ENCODE results near the gene TRPM3.

Gene TRPM3

DNA sequence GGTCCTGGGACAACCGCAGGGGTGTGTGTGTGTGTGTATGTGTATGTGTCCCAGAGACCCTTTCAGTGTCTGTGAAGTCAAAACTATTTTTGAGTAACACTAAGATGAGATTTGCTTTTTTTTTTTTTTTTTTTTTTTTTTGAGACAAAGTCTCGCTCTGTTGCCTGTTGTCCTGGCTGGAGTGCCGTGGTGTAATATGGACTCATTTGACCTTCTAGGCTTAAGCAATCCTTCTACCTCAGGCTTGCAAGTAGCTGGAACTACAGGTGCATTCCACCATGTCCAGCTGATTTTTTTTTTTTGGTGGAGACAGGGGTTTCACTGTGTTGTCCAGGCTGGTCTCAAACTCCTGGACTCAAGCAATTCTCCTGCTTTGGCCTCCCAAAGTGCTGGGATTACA lies 609.6 kb downstream of the TRPM3 start:
- no peak for DNase-seq (ENCODE audit: low read depth)

DNA sequence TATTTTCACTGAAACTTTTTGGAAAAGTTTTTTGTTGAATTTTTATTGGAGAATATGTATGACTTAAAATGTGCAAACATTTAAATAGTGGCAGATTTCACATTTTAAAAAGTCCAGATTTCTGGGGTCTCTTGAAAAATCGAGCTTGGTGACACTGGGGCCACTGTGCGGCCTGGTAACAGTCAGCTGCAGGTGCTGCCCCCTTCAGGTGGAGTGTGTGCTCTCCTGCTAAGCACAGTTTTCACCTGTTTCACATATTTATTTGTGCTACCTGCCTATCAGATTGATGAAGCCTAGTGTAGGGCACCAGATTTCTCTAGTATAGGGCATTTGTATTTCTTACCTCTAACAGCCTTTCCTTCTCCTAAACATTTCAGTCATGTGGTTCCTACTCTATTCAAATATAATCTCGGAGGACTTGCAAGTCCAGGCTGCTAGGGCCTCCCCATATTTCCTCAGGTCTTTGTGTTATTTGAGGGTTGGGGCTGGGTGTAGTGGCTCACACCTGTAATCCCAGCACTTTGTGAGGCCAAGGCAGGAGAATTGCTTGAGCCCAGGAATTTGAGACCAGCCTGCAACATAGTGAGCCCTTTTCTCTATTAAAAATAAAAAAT lies 611.2 kb downstream of the TRPM3 start:
- no peak for DNase-seq (ENCODE audit: low read depth)

DNA sequence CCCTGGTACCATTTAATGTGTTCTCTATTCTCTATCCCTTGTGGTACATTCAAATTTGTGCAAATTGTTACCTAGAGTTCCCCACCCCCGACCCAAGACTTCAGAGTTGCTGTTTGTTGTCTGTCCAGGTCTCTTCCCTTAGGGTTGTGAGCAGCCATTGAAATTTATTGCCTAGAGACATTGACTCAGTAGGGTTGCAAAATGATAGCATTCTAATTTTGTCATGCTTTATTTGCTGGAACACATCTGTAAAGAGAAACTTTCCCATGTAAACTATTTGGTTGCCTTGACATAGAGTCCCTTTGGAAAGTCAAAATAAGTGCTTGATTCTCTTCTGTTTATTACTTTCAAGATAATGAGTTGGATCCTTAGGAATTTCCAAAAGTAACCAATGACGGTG lies 615.3 kb downstream of the TRPM3 start:
- no peak for DNase-seq (ENCODE audit: low read depth)

DNA sequence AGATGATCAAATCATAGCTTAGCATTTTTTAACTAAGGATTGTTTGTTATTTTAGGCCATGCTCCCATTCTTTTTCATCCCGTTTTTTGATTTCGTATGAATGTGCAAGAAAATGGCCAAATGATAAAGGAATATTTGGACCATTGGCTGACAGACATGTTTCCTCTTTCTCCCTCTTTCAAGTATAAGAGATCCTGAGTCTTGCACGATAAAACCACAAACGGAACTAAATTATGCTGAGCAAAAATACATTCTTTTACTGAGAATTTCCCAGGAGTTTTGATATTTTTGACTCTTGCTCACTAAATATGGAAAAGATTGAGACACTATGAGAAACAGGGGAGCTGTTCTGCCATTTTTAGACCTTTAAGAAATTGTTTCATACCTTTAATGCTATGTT lies 616.6 kb downstream of the TRPM3 start:
- no peak for DNase-seq (ENCODE audit: low read depth)

DNA sequence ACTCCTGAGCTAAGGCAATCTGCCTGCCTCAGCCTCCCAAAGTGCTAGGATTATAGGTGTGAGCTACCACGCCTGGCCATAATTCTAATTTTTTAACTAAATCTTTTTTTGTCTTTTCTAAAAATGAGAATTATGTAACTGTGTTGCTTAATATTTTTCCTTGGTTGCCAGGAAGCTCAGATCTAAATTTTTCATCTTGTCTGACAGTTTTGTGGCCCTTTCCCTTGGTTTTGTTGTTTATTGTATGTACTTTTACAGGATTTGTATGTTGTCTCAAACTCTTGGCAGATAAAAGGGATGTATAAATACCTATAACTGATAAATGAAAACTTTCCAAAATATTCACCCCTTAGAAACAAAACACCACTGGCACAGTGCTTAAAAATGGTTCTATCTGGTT lies 618.7 kb downstream of the TRPM3 start:
- no peak for DNase-seq (ENCODE audit: low read depth)

DNA sequence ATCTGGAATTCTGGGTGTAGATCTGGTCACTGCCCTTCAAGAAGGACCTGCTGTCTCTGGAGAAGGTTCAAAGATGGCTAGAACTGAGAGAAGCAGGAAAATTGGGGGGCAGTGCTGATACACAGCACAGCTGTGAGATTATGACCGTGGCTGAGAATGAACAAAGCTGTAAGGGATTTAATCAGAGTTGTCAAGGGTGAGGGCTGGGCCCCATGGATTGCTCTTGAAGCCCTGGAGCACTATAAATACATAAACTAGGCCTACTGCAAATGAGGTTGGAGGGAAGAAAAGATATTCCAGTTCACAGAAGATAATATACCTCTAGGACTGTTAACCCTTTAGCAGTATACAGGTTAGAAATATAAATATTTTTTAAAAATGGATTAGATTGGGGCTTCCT lies 620.6 kb downstream of the TRPM3 start:
- DNase-seq (ENCODE audit: low read depth): no peak

DNA sequence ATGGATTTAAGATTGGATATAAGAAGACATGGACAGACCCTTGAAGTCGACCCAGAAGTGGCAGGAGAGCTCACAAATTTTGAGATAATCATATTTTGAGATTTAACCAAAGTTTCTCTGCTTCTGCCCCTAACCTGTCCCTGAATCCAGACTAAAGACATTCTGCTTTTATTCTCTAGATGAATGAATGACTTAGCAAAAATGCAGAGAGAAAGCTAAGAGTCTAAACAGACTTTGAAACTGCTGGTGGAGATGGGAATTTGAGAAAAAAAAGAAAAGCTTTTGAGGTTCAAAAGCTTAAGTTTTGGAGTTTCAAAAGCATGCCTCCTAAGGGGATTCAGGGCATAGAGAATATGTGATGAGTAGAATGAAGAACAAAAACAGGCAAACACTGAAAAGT lies 621.8 kb downstream of the TRPM3 start:
- no peak for DNase-seq (ENCODE audit: low read depth)

DNA sequence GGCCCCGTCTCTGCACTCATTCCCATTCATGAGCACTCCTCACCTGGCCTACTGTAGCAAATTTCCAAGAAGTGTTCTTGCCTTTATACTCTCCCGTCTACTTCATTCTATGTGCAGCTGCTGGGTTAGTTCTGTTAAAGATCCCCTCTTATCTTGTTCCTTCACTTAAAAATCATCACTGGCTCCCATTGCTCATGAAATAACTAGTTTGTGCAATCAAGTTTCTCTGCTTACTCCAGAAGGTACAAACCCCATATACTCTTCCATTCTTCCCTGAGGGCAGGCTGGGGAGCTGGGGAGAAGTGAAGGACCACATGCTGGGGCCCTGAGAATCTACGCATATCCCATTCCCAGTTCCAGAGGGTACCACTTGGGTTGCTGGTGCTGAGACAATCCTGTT lies 622.6 kb downstream of the TRPM3 start:
- DNase-seq (ENCODE audit: low read depth): no peak

DNA sequence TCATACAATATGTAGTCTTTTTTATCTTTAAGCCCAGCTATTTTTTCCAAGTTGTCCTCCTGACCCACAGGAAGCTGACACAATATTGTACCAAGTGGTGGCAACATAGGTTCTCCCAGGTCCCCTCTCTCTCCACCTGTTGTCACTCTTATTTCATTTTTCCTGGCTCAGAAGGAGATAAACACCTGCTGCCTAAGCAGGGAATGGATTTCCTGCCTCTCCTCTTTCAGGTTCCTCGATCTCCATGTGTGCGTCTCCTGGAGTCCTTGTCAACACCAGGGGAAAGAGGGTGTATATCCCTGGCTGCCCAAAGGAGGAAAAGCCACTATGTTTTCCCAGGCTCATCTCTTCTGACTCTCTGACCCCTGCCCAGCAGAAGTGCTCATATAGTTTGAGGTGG lies 625.2 kb downstream of the TRPM3 start:
- no peak for DNase-seq (ENCODE audit: low read depth)

DNA sequence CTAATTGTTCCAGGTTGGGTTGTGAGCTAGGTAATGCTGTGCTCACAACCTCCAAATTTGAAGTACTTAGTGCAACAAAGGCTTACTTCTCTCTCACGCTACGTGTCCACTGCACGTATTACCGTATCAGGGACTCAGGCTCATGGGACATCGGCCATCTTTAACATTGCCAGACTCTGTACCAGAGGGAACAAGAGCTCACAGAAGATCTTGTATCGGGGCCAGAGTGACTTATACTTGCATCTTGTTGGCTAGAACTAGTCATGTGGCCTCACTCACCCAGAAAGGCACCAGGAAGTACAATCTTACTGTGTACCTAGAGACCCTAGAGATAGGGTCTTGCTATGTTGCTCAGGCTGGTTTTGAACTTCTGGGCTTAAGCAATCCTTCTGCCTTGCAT lies 625.9 kb downstream of the TRPM3 start:
- no peak for DNase-seq (ENCODE audit: low read depth)

DNA sequence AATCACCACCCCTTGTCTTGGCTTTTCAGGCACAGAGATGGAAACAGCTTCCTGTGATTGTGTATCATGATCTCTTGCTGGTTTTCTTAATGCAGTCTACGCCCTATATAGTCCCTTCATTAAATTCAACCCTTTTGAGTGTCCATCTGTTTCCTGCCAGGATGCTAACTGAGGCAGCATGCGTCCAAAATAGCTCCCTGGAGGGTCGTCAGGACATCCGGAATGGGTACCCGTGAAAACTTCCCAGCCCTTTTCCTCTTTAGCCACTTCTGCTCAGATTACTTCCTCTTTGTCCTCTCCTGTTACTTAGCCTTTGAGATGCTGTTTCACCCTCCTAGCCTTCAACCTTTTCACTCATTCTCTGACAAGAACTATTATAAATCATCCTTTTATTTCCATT lies 627.2 kb downstream of the TRPM3 start:
- DNase-seq (ENCODE audit: low read depth): no peak

DNA sequence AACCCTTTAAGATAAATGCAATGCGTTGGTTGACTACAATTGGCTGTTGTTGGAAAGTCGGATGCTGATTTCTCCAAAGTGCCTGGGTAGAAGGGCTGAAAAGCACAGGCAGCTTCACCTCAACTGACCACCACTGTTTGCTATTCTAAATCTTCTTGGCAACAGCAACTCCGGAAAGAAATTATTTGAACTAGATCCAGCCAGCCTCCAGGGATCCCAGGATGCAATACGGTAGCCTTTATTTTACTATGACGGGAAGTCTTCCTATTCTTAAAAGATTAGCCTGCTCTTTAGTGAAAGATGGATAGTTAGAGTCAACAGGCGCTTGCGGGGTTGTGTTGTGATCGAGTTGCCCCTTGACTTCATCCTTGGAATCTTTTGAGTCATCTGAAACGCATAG lies 628.4 kb downstream of the TRPM3 start:
- no peak for DNase-seq (ENCODE audit: low read depth)

DNA sequence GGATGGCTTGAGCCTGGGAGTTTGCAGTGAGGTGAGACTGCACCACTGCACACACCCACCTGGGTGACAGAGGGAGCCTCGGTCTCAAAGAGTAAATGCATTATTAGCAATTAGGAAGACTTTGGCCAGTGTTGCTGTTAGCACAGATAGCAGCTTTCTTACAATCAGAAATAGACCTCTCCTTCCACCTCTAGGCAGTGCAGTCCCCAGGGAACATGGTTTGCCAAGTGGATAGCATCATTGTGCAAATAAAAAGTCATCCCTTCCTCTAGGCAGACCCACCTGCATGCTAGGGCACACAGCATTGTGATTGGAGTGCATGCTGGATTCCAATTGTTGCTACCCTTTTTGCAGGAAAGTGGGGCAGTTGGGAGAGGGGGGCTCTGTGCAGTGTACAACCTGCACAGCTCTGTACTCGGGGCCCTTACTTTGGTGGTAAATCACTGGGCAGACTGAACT lies 629.1 kb downstream of the TRPM3 start:
- DNase-seq (ENCODE audit: low read depth): no peak

DNA sequence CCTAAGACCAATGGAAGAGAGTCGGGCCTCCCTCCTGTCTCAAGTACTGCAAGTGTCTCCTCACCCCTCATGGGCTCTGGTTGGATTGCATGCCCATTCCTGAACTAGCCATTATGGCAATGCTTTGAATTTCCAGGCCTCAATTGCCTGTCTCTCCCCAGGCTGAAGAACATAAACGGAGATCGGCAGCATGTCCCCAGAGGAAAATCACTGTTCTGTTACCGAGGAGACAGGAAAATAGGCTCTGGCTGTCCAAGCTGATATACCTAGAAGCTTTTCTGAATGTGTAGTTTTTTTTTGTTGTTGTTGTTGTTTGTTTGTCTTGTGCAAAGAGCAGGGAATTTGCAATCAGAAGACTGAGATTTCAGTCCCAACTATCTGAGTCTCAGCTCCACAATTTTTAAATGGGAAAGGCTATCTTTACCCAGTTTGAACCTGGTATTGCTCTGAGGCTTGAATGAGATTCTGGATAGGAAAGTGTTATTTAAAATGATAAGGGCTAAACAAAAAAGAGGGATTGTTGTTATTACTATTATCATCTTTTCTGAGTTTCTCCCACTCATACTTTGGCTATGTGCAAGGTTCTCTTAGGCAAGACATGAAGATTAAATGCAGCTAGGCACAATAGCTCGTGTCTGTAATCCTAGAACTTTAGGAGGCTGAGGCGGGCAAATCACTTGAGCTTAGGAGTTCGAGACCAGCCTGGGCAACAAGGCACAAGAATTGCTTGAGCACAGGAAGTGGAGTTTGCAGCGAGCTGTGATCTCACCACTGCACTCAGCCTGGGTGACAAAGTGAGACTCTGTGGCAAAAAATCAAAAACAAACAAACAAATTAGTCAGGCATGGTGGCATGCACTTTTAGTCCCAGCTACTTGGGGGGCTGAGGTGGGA lies 629.7 kb downstream of the TRPM3 start:
- no peak for DNase-seq (ENCODE audit: low read depth)

DNA sequence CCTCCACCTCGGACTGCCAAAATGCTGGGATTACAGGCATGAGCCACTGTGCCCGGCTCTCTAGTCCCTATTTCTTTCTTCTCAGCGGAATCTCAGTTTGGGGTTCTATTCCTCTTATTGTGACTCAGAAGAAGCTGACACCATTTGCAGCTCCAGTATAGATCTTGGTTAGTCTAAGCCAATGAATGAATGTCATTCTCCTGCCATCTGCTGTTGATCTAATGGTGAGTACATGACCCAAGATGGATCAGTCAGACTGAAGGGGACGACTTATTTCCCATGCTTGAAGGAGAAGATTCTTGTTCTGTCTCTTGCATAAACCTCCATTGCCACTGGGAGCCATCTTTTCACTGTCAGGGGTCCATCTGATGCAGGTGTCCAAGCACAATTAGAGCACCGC lies 630.9 kb downstream of the TRPM3 start:
- DNase-seq (ENCODE audit: low read depth): no peak

DNA sequence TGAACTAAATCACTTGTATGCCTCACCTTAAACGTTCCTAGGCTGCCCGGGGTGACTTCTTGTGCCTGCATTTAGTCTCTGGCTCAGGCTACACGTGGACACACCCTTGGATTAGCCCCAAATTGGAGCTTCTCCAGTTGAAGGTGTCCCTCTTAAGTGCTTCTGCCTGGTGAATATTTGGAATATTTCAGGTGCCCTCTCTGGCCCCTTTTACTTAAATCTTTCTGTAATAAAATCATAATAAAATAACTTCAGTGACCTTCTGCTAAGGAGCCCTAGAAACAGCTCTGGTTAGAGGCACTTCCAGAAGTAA lies 632.7 kb downstream of the TRPM3 start:
- DNase-seq (ENCODE audit: low read depth): no peak

DNA sequence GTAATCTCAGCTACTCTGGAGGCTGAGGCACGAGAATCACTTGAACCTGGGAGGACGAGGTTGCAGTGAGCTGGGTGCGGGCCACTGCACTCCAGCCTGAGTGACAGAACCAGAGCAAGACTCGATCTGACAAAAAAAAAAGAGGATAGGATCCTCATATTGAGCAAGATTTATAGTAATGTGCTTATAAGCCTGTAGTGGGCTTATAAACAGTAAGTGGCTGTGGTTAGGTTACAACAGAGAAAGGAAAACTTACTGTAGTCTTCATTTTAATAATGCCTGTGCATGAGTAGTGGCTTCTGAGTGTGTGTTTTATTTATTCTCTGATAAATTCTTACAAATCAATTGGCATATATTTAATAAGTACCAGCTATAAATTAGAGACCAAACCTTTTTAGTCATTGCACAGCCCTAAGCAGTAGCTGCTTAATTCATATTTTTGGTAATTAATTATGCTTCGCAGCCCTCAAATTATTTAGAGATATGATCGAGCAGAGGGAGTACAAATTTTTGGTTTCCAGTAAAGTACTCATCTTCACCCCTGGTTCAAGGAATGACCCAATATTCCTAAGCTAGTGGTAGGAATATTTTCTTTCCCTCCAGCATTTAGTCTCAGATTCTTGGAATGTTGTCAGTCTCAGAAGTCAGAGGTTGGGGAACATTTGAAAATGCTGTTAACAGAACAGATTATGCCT lies 633.2 kb downstream of the TRPM3 start:
- DNase-seq (ENCODE audit: low read depth): no peak

DNA sequence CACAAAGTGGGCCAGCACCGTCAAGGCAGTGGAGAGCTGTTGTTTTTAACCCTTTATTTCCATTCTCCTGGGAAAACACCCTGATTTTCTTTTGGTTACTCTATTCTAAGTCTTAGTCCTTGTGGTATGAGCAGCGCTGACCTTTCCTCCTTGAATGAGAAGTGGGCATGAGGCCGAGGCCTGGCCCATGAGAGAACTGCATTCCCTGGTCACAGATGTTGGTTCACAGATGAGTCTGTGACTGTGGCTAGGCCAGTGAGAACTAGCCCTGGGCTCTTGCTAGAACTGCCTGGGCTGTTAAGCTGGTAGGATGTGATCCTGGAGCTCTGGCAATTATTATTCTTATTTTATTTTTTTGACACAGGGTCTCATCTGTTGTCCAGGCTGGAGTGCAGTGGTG lies 635.3 kb downstream of the TRPM3 start:
- no peak for DNase-seq (ENCODE audit: low read depth)

DNA sequence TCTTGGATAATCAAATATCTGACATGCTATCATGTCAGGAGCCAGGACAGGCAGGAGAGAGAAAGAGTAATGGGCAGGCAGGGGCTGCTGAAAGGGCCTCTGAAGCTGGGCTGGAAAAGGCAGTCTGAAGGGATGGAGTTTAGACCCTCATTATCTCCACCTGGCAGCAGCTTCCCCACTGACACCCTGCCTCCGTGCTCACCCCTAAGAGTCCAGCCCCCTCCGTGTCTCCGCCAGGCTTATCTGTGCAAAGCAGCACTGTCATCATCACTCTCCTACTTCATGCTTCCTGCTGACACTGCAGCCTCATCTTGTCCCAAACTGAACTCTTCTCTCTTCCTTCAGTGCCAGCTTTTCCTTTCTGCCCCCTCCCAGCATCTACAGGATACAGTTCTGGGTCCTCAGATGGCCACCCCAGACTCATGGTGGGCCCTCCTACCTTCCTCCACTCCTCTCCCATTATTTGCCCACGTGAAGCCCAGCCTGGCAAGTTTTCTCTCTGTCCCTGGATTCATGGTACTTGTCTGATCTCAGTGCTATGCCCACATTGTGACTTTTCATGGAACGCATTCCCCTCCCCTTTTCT lies 636.1 kb downstream of the TRPM3 start:
- no peak for DNase-seq (ENCODE audit: low read depth)

DNA sequence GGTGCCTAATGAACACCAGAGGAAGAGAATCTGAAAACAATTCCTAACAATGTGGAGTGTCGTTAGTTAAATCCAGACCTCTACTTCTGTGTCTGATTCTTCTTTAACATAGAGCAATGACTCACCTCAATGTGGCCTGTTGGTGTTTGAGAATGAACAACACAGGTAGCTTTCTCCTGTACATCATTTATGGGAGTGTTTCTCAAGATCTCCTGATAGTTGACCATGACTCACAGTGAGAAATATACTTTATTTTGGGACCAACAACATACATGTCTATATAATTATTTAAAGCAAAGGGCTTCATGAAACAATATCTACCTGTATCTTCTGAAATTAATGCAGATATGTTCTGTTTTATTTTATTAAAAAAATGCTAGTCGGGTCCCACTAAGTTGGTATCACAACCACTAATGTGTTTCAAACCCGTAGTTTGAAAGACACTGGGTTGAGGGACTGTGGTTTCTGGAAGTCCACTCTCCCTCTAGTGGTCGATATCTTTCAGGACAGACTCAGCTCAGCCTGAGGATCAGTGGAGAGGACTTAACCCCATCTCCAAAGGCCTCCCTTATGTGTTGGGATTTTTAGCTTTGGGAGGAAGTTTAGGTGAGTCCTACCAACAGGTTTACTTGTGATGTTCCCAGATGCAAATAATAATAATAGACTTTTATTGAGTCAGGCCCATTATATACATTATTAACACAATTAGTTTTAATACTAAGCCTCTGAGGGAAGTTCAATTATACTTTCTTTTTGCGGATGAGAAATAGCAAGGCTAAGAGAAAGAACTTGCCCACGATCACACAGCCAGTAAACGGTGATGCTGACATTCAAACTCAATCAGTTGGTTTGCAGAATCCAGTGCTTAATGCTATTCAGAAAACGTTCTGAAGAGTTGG lies 636.9 kb downstream of the TRPM3 start:
- no peak for DNase-seq (ENCODE audit: low read depth)

DNA sequence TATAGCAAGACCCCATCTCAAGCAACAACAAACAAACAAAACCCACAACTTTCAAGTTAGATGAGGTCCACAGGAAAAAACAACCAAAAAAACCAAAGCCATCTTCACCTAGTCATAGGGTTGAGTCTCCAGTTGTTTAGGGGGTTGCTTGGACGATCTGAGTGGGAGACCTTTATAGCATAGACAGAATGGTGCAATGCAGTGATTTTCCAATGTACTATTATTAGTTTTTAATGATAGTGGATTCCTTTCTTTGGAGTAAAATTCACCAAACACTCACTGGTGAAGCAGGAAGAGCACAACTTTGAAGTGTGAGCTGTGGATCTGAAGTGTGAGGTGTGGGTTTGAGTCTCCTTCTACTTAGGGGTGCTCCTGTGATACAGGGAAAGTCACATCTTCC lies 640.0 kb downstream of the TRPM3 start:
- DNase-seq (ENCODE audit: low read depth): no peak

DNA sequence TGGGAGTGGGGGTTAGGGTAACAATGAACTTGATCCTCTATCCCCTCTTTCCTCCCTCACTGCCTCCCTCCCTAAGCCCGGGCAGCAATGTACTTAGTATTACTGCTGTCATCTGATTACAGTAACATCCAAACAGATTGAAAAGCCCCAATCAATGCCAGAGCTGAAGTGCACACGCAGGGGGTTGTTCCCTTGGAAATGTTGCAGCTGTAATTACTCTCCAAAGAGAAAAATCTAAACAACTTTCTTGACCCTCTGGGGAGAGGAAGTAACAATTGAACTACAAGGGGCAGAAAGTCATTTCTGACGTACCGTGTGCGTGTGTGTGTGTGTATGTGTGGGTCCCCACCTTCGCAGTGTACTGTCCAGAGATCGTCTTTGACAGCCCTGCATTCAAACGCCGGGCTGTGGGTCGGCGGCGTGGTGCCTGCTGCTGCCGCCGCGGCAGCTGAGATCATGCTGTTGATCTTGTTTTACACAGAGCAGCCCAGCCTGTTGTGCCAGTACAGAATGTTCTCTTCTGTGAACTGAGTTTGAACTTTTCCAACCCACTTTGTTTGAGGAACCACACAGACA lies 640.9 kb downstream of the TRPM3 start:
- DNase-seq (ENCODE audit: low read depth): no peak
